Measurements from ENCODE around the gene RAPGEF6.

DNA sequence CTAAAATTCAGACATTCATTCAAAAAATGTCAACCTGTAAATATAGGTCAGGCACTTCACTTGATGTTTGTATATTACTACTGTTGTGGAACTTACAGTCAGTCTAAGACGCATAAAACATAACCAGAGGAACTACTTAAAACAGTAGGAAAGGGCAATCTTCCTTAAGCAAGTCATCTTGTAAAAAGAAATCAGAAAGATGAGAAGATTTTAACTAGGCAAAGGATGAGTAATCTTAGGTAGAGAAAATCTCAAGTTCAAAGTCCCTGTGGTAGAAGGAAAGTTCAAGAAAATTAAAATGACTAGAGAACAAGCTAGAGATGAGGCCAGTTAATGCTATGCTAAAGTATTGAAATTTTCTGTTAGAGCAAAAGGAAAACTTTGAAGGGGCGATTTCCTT is 152.4 kb downstream of the RAPGEF6 start:
- TF ChIP-seq, protein P1, sequence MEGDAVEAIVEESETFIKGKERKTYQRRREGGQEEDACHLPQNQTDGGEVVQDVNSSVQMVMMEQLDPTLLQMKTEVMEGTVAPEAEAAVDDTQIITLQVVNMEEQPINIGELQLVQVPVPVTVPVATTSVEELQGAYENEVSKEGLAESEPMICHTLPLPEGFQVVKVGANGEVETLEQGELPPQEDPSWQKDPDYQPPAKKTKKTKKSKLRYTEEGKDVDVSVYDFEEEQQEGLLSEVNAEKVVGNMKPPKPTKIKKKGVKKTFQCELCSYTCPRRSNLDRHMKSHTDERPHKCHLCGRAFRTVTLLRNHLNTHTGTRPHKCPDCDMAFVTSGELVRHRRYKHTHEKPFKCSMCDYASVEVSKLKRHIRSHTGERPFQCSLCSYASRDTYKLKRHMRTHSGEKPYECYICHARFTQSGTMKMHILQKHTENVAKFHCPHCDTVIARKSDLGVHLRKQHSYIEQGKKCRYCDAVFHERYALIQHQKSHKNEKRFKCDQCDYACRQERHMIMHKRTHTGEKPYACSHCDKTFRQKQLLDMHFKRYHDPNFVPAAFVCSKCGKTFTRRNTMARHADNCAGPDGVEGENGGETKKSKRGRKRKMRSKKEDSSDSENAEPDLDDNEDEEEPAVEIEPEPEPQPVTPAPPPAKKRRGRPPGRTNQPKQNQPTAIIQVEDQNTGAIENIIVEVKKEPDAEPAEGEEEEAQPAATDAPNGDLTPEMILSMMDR (conservative IDR thresholded peaks at IDR 0.05; ENCODE audit: low read length) = no peak
- TF ChIP-seq EZH2phosphoT487 (IDR thresholded peaks at IDR 0.05; ENCODE audit: borderline replicate concordance) = no peak
